ENCODE measurements around the gene PPDPF.

DNA sequence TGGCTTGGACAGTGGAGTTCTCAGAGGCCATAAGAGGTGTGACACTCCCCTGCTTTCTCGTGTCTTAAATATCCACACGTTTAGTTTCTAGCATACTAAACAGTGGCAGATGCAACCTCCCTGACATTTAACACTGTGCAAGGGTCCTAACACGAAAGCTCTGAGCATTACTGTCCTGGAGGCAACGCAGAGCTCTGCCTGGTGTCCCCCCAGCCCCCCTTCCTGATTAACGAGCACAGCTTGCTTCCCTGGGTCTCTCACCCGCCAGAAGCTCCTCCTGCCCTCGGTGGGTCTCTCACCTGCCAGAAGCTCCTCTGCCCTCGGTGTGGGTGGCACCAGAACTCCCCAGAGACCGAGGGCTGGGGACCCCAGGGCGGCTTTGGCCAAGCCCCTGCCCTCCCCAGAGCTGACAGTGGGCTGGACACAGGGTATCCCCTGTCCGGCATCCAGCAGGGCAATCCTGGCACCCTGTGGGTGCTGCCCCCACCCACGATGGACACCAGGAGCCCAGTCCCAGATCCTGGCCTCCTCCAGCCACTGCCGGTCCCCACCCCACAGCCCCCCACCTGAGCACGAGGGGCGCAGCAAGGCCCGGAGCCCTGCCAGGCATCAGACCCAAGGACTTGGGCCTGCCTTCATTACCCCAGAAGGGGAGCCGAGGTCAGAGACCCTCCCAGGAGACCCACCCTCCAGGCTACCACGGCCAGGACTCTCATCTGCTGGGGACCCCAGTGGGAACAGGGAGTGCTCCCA is 35.7 kb upstream of the PPDPF start:
- TF ChIP-seq POLR2A (IDR thresholded peaks at IDR 0.05; ENCODE audit: extremely low read depth, insufficient read length): no peak
- TF ChIP-seq, protein P1, sequence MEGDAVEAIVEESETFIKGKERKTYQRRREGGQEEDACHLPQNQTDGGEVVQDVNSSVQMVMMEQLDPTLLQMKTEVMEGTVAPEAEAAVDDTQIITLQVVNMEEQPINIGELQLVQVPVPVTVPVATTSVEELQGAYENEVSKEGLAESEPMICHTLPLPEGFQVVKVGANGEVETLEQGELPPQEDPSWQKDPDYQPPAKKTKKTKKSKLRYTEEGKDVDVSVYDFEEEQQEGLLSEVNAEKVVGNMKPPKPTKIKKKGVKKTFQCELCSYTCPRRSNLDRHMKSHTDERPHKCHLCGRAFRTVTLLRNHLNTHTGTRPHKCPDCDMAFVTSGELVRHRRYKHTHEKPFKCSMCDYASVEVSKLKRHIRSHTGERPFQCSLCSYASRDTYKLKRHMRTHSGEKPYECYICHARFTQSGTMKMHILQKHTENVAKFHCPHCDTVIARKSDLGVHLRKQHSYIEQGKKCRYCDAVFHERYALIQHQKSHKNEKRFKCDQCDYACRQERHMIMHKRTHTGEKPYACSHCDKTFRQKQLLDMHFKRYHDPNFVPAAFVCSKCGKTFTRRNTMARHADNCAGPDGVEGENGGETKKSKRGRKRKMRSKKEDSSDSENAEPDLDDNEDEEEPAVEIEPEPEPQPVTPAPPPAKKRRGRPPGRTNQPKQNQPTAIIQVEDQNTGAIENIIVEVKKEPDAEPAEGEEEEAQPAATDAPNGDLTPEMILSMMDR (IDR thresholded peaks at IDR 0.05; ENCODE audit: low read depth, low read length): no peak
- TF ChIP-seq, protein P2, sequence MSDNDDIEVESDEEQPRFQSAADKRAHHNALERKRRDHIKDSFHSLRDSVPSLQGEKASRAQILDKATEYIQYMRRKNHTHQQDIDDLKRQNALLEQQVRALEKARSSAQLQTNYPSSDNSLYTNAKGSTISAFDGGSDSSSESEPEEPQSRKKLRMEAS (IDR thresholded peaks at IDR 0.05; ENCODE audit: low read depth, low read length): no peak
- no peak for TF ChIP-seq MYC (IDR thresholded peaks at IDR 0.05; ENCODE audit: low read depth, low read length)
